Gastrocnemius medialis (tissue), 4 donors: ENCODE data around the gene SNX1. TPM values are rescaled to one million over a fixed set of nuclear protein-coding genes. Genes with fewer than 3 reads are reported as not detected.
A peak's percentile ranks its signal among the peaks of the same experiment; 100 is the strongest.

ENCODE experiments used
- ATAC-seq, 2 donors: fragments of 150-250 bp; one replicate each; pipeline ENCODE4 v1.9.1; 2016
- DNase-seq, 2 donors: peaks; one replicate each; pipeline ENCODE4 v3.0.0-alpha.2; 2019
- H3K27ac ChIP-seq, 4 donors: fragments of 200-600 bp; sonication (generic); 1 replicate in 1 of 4; 2 replicates in 3 of 4; pipeline ENCODE4 v1.5.1; 2016 to 2018; ENCODE audit warnings: mild to moderate bottlenecking in 2 of 4, moderate library complexity in 1 of 4
- H3K27me3 ChIP-seq, 3 donors: fragments of 200-600 bp; sonication (generic) in 2 of 3; 1 replicate in 1 of 3; 2 replicates in 2 of 3; pipeline versions ENCODE4 v1.5.1 to v1.6.0; 2016 to 2019; ENCODE audit warnings: mild to moderate bottlenecking in 1 of 3, moderate library complexity in 1 of 3
- H3K36me3 ChIP-seq, 2 donors: fragments of 200-600 bp; sonication (generic) in 1 of 2; one replicate each; pipeline ENCODE4 v1.5.1; 2017 to 2018
- H3K4me1 ChIP-seq, 2 donors: fragments of 200-600 bp; sonication (generic) in 1 of 2; one replicate each; pipeline ENCODE4 v1.5.1; 2016 to 2017; ENCODE audit warnings: mild to moderate bottlenecking in 2 of 2
- H3K4me3 ChIP-seq, 4 donors: fragments of 200-600 bp; sonication (generic) in 3 of 4; 1 replicate in 1 of 4; 2 replicates in 3 of 4; pipeline ENCODE4 v1.5.1; 2016 to 2019; ENCODE audit warnings: mild to moderate bottlenecking in 2 of 4
- H3K9me3 ChIP-seq, 3 donors: fragments of 200-600 bp; sonication (generic) in 2 of 3; 1 replicate in 1 of 3; 2 replicates in 2 of 3; pipeline ENCODE4 v1.5.1; 2016 to 2019
- POLR2A ChIP-seq, 2 donors: fragments of 450-650 bp; IDR thresholded peaks; one replicate each; pipeline ENCODE4 v1.6.1; 2017; ENCODE audit warnings: antibody characterized with exemption in 2 of 2, mild to moderate bottlenecking in 2 of 2, moderate library complexity in 2 of 2
- in situ Hi-C, 4 donors: fragments of 200-750 bp; cut with MboI; loops; one replicate each; pipeline versions ENCODE4 v1.15.0 to v1.8.0; 2017; ENCODE audit warnings: low sequenced_read_pairs in 4 of 4
- intact Hi-C: fragments of 100-400 bp; cut with DNase I; formaldehyde crosslinking; loops from one replicate; pipeline ENCODE4 v1.15.1; 2023; ENCODE audit warnings: low total_unique reads
- total RNA-seq, 4 donors: library from RNA; depleted of rRNA; stranded (reverse); fragments of >200 nt; gene quantifications; one replicate each; pipeline versions ENCODE4 v1.1.0 to v1.2.3, GENCODE V29; 2016
- TF ChIP-seq, protein P1 (sequence below), 5 experiments: fragments of 450-650 bp in 3 of 5; fragments of 200-600 bp in 2 of 5; sonication (generic) in 2 of 5; IDR thresholded peaks in 4 of 5; conservative IDR thresholded peaks in 1 of 5; 1 replicate in 4 of 5; 2 replicates in 1 of 5; pipeline ENCODE4 v1.5.1; 2016 to 2019; ENCODE audit warnings: antibody characterized with exemption in 5 of 5, mild to moderate bottlenecking in 3 of 5, moderate library complexity in 3 of 5

SNX1 gene
- total RNA-seq, 4 donors from 2014 or later = 26.7 to 39.3 (median 34.1) TPM

DNA sequence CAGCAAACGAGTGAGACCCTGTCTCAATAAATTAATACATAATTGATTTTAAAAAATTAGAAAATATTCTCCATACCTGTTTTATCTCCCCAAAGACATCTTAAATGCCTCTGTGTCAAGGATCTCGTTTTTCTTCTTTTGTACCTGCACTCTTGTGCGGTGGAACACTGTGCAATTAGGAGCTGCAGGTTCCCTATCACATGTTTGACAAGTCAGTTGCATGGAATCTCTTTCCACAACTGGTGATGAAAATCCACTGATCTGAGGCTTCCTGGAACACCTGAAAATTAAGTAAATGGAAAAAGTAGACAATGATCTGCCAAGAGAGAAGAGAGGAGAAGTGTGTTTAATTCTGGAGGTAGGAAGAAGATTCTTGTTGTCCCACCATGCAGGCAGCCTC is 52.8 kb downstream of the SNX1 start:
- peaks cover 0 to 17% of the 10 kb centered on the region in 2 donors for H3K36me3 ChIP-seq
- no peak for TF ChIP-seq POLR2A (IDR thresholded peaks at IDR 0.05)
- TF ChIP-seq, protein P1, sequence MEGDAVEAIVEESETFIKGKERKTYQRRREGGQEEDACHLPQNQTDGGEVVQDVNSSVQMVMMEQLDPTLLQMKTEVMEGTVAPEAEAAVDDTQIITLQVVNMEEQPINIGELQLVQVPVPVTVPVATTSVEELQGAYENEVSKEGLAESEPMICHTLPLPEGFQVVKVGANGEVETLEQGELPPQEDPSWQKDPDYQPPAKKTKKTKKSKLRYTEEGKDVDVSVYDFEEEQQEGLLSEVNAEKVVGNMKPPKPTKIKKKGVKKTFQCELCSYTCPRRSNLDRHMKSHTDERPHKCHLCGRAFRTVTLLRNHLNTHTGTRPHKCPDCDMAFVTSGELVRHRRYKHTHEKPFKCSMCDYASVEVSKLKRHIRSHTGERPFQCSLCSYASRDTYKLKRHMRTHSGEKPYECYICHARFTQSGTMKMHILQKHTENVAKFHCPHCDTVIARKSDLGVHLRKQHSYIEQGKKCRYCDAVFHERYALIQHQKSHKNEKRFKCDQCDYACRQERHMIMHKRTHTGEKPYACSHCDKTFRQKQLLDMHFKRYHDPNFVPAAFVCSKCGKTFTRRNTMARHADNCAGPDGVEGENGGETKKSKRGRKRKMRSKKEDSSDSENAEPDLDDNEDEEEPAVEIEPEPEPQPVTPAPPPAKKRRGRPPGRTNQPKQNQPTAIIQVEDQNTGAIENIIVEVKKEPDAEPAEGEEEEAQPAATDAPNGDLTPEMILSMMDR (IDR thresholded peaks at IDR 0.05 in 4 of 5, conservative IDR thresholded peaks at IDR 0.05 in 1 of 5) = no peak
- ATAC-seq = no peak
- H3K27me3 ChIP-seq = peaks cover 12 to 19% (median 18%) of the 10 kb centered on the region in 3 donors
- no peaks in the 10 kb centered on the region for H3K9me3 ChIP-seq
- DNase-seq = no peak
- peaks cover 12 to 24% of the 10 kb centered on the region in 2 donors for H3K4me1 ChIP-seq
- no peak overlapping the region for H3K4me3 ChIP-seq
- H3K27ac ChIP-seq = no peak overlapping the region
- intact Hi-C loops = no loop called here
- in situ Hi-C loops = no loop called here

DNA sequence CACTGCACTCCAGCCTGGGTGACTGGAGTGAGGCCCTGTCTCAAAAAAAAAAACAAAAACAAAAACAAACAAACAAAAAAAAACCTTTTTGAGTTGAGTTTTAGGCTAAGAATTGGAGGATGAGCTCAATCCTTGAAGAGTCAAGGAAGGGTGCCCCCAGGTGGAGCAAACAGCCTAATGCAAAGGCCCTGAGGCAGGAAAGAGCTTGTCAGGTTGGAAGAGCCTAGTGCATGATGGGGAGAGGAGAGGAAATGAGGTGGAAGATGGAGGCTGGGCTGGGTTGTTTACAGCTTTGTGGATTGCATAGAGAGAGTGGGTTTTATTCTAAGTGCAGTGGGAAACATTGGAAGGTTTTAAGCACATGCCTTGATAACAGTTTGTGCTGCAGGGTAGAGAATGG is 53.6 kb downstream of the SNX1 start:
- peaks cover 16 to 27% of the 10 kb centered on the region in 2 donors for H3K4me1 ChIP-seq
- ATAC-seq (no peak), DNase-seq (no peak)
- H3K27me3 ChIP-seq = peaks cover 12 to 19% (median 18%) of the 10 kb centered on the region in 3 donors
- no peaks in the 10 kb centered on the region for H3K9me3 ChIP-seq
- intact Hi-C loops = no loop called here
- no peak for TF ChIP-seq POLR2A (IDR thresholded peaks at IDR 0.05)
- TF ChIP-seq, protein P1 (IDR thresholded peaks at IDR 0.05 in 4 of 5, conservative IDR thresholded peaks at IDR 0.05 in 1 of 5) = no peak
- in situ Hi-C loops = no loop called here
- H3K4me3 ChIP-seq = no peak overlapping the region
- no peak overlapping the region for H3K27ac ChIP-seq
- peaks cover 0 to 13% of the 10 kb centered on the region in 2 donors for H3K36me3 ChIP-seq

DNA sequence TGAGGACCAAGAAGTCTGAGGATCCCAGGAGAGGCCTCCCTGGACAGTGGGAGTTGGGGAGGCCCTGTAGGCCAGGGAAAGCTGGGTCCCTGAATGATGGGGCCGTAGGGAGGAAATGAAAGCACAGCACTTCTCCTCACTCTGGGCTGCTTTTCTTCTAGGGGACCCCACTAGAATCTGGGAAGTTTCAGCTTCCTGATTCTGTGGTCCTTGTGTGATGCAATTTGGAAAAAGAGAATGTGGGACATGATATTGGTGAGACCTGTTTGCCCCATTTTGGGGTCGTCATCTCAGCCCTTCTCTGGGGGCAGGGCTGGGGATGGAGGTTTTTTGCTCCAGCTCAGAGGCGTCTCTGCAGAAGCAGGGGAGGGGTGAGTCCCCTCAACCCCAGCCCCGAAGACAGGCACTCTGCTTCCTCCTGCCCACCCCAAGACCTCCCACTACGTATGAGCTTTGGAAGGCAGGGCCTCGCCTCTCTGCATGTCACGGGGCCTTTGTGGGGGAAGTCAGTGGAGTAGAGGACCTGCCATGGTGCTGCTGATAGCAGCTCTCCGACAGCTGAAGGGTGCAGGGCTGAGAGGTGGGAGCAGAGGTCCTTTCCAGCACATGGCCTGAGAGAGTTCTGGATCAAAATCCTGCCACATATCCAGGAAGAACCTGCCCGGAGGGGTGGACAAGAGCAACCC is 54.3 kb downstream of the SNX1 start:
- Histone ChIP-seq H3K27me3 (peaks cover 12 to 19% (median 18%) of the 10 kb centered on the region in 3 donors), H3K4me3 (no peak overlapping the region), H3K27ac (no peak overlapping the region), H3K9me3 (no peaks in the 10 kb centered on the region), H3K4me1 (peaks cover 16 to 27% of the 10 kb centered on the region in 2 donors), H3K36me3 (peaks cover 0 to 17% of the 10 kb centered on the region in 2 donors)
- DNase-seq (no peak), ATAC-seq (no peak)
- in situ Hi-C loops = no loop called here
- intact Hi-C loops = loop anchor here (10.0 kb wide), 1 partner anchor 395 kb away; no protein-coding TSS in a partner anchor
- TF ChIP-seq, protein P1 (IDR thresholded peaks at IDR 0.05 in 4 of 5, conservative IDR thresholded peaks at IDR 0.05 in 1 of 5) = no peak
- no peak for TF ChIP-seq POLR2A (IDR thresholded peaks at IDR 0.05)

DNA sequence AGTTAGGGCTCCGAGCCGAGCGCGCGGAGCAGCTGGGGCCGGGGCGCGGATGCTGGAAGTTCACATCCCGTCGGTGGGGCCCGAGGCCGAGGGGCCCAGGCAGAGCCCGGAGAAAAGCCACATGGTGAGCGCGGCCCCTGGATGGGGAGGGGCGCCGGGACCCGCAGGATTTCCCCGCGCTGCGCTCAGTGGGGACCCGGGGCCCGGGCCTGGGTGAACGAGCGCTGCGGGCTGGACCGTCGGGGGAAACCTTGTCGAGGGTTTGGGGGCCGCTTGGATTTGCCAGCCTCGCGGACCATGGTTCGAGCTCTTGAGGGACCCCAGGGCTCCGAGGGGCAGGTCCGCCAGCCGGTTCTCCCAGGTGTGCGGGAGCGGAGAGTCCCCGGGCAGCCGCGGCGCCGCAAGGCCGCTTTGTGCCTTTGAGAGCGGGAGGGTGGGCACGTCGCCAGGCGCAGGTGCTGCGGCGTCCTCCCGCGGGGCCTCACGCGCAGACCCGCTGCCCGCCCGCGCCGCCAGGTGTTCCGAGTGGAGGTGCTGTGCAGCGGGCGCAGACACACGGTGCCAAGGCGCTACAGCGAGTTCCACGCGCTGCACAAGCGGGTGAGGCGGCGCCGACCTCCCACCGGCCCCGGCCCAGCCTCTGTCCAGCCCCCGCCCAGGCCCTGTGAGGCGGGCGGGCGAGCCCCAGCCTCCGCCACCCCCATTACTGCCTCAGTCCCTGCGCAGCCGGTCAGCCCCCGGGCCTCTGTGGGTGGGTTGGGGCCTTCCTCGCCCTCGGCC is 56.1 kb downstream of the SNX1 start, which contains the start of gene SNX22:
SNX22 (plus strand) TSS at position 5 of the 780 bp plus-strand sequence; CDS start at position 50, 45 bp downstream.
- H3K27ac ChIP-seq = no peak within 1 kb of the TSS
- DNase-seq = no peak
- peaks cover 0 to 28% of the 10 kb centered on the region in 2 donors for H3K36me3 ChIP-seq
- H3K27me3 ChIP-seq = peaks cover 12 to 19% (median 18%) of the 10 kb centered on the region in 3 donors
- in situ Hi-C loops (no loop called here), intact Hi-C loops (loop anchor here (10.0 kb wide), 1 partner anchor 397 kb away; no protein-coding TSS in a partner anchor)
- peaks cover 16 to 27% of the 10 kb centered on the region in 2 donors for H3K4me1 ChIP-seq
- peak within 1 kb of the TSS; percentile 39 to 53 (median 48) for H3K4me3 ChIP-seq
- no peaks in the 10 kb centered on the region for H3K9me3 ChIP-seq
- TF ChIP-seq, protein P1 (IDR thresholded peaks at IDR 0.05 in 4 of 5, conservative IDR thresholded peaks at IDR 0.05 in 1 of 5) = no peak
- TF ChIP-seq POLR2A (IDR thresholded peaks at IDR 0.05) = no peak
- no peak for ATAC-seq
